ENCODE data around the gene TP53I11. TPM values are rescaled to one million over a fixed set of nuclear protein-coding genes. Genes with fewer than 3 reads are reported as not detected.

TP53I11 gene
- total RNA-seq, 1 donor from 2014 or later: 45.5 TPM

DNA sequence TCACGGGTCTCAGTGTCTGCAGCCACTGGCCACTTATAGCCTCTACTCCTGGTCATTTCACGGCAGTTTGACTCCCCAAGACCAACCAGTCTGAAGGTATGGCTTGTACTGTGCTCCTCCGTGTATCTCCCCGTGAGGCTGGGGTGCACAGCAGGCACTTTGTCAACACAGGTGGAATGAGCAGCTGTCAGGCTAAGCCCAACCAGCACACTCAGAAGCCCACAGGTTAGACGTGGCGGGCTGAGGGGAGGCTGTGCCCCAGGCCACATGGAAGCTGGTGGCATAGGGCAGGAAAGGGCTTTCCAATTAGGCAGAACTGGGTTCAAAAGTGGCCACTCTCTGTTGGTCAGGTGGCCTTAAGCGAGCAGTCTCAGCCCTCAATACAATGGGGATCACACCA, 7.0 kb downstream of the TP53I11 start:
- ATAC-seq: no peak
- intact Hi-C loops (cut with micrococcal nuclease): loop anchor here (5.0 kb wide), 1 partner anchor 149 kb away; no protein-coding TSS in a partner anchor
- no peak for DNase-seq

DNA sequence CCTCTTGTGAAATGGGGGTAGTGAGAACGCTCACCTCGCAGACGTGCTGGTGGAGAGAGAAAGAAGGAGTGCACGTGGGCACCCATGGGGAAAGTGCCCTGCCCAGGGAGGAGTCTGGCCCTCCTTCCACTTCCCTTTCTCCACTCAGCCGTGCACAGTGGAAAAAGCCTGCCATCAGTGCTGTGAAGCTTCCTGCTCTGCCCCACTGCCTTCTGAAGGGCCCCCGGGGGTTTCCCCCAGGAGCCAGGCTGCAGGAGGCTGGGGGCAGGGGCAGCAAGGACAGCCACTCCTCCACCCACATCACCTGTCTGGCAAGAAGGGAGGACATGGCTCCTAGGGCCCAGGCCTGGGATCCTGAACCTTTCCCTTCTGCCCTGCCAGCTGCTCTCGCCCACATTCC, 7.6 kb downstream of the TP53I11 start:
- DNase-seq (no peak), ATAC-seq (no peak)
- intact Hi-C loops (cut with micrococcal nuclease): loop anchor here (5.0 kb wide), 1 partner anchor 149 kb away; no protein-coding TSS in a partner anchor

DNA sequence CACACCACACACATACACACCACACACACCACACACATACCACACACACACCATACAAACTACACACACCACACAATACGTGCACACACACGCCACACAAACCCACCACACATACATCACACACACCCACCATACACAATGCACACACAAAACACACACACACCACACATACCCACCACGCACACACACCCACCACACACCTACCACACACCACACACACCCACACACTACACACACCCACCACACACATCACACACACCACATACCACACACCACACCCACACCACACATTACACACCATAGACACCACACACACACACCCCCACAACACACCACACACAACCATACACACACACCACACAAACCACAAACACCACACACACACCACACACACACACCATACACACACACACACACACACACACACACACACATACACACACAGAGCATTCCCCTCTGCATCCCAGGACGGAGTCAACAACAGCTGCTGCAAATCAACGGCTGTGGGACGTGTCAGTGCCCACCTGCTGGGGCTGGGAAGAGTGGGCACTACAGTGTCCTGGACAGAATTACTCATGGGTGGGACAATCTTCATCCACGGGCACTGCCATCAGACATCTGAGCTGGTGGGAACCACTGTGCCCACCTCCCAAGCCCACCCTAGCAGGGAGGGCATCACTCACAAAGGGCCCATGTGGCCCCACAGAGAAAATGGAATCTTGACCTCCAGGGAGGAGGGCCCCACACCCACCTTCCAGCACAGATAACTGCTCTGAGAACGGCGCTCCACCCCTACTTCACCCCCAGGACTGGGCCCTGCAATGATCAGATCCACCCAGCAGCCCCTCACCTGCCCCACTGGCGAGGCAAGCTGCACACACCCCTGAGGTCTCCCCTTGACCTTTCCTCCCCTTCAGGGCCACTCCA, 8.4 kb downstream of the TP53I11 start:
- ATAC-seq: no peak
- intact Hi-C loops (cut with micrococcal nuclease): loop anchor here (5.0 kb wide), 1 partner anchor 150 kb away; no protein-coding TSS in a partner anchor

DNA sequence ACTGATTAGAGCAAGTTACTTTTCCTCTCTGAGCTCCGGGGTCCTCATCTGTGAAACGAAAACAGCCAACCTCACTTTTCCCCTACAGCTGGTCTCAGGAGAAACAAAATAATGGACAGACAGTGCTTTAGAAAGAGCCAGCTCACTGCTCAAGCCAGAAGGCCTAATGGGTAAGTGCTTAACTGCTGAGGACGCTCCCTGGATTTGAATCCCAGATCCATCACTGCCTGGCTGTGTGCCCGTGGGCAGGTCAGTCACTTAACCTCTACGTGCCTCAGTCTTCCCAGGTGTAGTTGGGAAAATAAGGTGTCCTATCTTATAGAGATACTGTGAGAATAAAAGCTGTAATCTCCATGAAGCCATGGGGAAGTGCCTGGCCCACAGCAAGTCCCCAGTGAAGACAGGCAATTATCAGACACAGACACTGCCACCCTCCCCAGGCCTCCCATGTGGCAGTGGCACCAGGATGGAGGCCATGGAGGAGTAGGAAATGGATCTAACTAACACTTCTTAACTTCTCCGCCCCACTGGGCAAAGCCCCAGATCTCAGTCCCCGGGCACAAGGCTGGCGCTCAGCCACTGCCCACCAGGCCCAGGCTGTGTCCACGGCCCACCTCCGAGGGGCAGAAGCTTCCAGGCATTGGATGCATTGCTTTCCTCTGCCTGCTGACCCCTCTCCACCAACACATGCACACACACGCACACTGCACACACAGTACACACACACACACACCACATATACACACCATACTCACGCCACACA, 9.2 kb downstream of the TP53I11 start:
- DNase-seq: no peak
- no peak for ATAC-seq
- intact Hi-C loops (cut with micrococcal nuclease): loop anchor here (5.0 kb wide), 1 partner anchor 151 kb away; no protein-coding TSS in a partner anchor

More for the DNA sequence above, 8.4 kb downstream of the TP53I11 start:
- no peak for DNase-seq

DNA sequence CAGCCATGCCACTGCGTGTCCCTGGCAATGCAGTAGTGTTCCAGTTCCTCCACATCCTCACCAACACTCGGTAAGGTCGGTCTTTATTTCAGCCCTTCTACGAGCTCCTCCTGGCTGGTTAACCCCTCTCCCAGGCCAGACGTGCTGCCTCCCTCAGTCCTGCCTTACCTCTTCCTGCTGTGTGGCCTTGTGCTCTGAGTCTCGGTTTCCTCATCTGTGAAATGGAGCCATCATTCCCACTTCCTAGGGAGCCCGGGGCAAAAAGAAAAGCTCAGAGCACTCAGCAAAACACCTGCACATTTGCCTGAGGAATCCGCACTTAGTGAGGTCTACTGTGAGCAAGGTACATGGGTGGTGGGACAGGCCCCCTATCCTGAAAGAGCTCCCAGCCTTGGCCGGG, 9.8 kb downstream of the TP53I11 start:
- no peak for DNase-seq

DNA sequence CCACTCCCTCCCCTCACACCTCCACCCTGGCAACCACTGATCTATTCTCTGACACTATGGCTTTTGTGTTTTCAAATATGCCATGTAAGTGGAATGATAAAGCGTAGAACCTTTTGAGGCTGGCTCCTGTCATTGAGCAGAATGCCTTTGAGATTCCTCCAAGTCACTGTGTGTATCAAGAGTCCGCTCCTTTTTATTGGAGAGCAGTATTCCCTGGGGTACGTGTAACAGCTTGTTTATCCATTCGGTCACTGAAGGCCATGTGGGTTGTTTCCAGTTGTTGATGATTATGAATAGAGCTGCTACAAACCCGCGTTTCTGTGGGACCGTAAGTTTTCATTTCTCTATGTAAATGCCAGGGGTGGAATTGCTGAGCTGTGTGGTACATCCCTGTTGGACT, 10.3 kb downstream of the TP53I11 start:
- DNase-seq: no peak
- intact Hi-C loops (cut with micrococcal nuclease): loop anchor here (5.0 kb wide), 1 partner anchor 152 kb away; no protein-coding TSS in a partner anchor
- ATAC-seq: peak; percentile 57

More for the DNA sequence above, 9.8 kb downstream of the TP53I11 start:
- intact Hi-C loops (cut with micrococcal nuclease): loop anchor here (5.0 kb wide), 1 partner anchor 151 kb away; no protein-coding TSS in a partner anchor
- no peak for ATAC-seq

DNA sequence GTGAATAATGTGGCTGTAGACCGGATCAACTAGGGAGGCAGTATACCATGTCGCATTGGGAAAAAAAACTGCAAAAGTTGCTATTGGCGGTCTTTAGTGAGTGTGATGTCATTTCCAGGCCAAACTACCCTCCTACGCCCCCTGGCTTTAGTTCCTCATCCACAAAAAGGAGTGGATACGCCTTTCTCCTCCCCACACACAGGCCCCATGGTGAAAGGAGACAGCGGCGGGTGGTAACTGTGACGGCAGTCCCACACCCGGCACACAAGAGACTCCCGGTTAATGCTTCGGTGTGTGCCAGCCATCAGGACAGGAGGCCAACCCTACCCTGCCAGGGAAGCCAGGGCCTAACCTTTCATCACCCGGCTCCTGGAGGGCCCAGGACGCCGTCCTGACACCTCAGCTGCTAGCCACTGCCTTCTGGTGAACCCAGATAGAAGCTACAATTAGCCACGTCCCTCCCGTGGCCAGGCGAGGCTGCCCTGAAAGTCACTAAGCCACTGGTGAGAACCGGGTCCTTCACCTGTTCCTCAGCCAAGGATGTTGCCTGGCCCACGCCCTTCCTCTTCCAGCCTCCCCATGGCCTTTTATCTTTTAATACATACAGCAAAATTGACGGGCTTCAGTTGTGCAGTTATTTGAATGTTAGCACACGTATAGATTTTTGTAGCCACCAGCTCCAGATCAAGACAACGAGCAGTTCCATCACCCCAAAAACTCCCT, 10.8 kb downstream of the TP53I11 start:
- intact Hi-C loops (cut with micrococcal nuclease): loop anchor here (5.0 kb wide), 2 partner anchors 152 to 162 kb away; no protein-coding TSS in a partner anchor
- DNase-seq (peak; percentile 52), ATAC-seq (peak; percentile 50)

DNA sequence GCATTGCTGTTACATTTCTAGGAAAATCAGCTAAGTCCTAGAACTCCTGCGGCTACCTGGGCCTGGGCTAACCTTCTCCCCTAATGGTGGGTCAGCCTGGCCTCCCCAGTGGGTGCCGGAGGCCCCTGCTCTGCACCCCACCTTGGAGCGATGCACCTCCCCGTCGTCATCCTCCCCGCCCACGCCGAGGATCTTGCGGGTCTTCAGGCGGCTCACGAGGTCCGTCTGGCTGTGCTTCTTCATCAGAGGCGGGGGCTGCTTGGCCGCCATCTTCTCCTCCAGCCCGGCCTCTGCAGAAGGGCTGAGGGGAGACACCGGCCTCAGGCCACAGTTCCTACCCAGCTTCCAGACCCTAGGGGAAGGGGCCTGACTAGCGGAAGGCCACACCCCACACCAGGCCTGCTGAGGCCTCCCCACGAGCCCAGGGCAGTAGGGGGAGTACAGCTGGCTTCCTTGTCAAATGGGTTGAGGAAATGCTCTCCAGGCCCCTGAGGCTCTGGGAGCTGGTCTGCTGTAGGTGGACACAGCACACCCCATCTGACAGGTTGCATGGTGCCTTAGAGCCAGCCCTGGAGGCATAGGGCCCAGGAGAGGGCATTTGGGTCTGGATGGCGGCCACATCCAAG, 12.5 kb downstream of the TP53I11 start:
- ATAC-seq (no peak), DNase-seq (no peak)
- intact Hi-C loops (cut with micrococcal nuclease): loop anchor here (5.0 kb wide), 1 partner anchor 164 kb away; no protein-coding TSS in a partner anchor

DNA sequence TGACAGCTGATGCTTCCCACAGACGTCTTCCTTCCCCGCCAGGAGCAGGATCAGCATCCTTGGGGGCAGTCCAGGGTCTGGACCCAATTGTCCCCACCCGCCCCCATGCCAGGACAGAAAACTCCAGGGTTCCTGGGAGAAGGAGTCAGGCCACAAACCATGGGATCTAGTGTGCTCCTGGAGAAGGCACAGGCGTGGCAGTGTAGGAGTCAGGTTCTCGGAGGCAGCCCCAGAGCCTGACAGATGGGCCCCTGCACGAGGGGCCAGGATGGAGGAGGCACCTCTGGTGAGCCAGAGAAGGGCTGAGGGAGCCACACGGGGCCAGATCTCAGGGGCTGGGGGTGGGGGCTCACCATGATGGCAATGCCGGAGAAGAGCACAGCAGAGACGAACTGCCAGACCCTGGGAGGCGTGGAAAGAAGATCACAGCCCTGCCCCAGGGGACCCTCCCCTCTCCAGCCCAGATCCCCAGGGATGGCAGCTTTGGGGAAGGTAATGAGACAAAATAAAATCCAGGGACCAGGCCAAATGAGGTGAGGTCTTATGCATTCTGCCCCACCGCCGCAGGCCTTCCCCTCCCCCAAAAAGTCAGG, 13.6 kb downstream of the TP53I11 start:
- intact Hi-C loops (cut with micrococcal nuclease): loop anchor here (5.0 kb wide), 1 partner anchor 165 kb away; no protein-coding TSS in a partner anchor
- ATAC-seq: no peak
- DNase-seq: no peak

DNA sequence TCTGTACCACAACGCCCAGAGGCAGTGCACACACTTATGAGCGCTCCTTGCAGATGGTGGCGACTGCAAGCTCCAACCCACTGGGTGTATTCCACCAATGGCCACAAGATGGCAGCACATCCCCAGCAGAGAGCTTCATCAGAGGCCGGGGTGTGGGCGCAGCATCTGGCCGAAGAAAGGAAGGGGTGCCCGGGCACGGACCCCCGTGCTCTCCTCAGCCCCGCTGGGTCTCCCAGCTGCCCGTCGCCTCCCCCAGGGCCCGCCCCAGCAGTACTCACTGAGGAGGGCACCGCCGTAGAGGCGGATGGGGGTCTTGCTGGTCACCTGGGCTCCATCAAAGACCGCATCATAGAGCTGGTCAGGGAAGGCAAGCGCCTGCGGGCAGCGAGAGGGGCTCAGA, 14.2 kb downstream of the TP53I11 start:
- intact Hi-C loops (cut with micrococcal nuclease): loop anchor here (5.0 kb wide), 1 partner anchor 166 kb away; no protein-coding TSS in a partner anchor

DNA sequence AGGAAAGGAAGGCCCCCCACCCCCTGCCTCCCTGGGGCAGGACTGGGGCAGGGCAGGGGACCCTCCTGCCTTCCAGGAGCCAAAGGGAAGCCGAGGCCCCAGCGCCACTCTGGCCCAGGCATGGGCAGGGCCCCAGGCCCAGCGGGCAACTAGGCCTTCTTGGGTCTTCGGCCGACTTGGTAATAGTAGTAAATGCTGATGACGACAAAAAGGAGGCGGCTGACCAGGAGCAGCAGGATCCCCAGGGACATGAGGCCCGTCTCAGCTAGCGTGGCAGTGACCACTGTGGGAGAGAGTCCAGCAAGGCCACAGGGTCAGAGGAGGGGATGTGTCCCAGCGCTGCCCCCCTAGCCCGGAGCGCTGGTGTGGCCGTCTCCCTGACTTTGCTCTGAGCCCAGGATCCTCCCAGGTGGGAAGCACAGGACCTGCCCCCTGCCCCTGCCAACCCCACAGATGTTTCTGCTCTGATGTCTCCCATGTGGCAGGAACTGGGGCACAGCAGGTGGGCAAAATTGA, 15.9 kb downstream of the TP53I11 start:
- intact Hi-C loops (cut with micrococcal nuclease): loop anchor here (5.0 kb wide), 1 partner anchor 168 kb away; no protein-coding TSS in a partner anchor
- DNase-seq: no peak
- no peak for ATAC-seq

More for the DNA sequence above, 14.2 kb downstream of the TP53I11 start:
- peak; percentile 62 for ATAC-seq
- DNase-seq: peak; percentile 88

DNA sequence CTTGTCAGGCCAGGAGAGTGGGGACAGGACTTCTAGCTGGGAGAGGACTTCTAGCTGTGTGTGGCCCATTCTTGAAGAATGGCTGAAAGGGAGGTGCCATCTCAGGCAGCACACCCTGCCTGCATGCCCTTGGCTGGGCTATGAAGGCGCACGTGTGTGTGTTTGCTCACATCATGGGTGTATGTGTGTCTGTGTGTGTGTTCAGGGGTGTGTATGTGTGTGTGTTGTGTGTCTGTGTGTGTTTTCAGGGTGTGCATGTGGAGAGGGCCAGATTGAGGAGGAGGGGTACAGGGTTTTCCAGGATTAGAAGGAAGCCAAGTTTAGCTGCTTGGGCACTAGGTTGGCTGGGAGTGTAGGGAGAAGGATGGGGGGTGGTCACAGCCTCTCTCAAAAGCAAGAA, 16.6 kb downstream of the TP53I11 start:
- DNase-seq (no peak), ATAC-seq (no peak)
- intact Hi-C loops (cut with micrococcal nuclease): no loop called here

DNA sequence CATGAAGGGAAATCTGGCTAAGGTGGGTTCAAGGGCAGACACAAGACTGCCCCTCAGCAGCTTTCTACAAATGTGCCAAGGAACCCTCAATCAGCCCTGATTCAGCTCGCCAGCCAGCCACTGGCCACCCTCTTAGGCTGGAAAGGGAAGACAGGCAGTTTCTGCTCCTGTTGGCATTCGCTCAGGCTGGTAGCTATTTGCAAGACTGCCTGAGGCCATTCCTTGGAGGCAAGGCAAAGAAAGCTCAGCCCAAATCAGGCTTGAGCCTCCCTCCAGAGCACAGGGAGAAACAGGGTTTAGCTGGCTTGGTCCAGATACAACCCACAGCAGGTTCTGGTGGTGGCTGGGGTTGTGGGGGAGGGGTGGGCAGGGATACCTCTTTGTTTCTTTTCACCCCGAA, 19.2 kb downstream of the TP53I11 start:
- intact Hi-C loops (cut with micrococcal nuclease): no loop called here
- ATAC-seq (no peak), DNase-seq (no peak)

DNA sequence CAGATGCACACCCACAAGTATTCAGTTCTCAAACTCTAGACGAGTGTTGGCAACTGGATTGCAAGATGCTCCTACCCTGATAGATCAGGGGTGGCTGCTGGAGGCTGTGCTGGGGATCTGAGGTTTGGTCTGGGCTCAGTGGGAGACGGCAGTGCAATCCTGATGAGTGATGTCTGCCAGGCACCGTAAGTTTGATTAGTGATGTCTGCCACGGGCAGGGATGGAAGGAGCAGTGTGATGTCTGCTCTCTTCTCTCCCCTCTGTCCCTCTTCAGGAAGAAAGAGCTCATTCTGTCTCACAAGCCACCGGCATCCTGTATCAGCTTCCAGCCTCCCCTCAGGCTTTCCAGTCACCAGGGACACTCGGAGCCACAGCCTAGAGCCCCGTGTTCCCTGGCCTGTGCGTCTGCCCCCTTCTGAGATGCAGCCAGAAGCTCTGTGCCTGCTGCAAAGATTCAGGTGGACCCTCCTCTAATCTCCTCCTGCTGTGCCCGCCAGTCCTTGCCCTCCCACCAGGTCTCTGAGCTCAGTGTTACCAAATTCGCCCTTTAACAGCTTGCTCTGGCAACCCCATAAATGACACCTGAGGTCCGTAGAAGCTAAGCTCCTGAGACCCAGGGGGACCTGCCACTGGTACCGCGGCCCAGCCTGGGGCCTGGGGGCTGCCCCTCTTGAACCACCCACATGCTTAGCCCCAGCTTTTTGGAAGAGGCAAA, 19.9 kb downstream of the TP53I11 start:
- intact Hi-C loops (cut with micrococcal nuclease): no loop called here
- DNase-seq: no peak
- ATAC-seq: no peak

DNA sequence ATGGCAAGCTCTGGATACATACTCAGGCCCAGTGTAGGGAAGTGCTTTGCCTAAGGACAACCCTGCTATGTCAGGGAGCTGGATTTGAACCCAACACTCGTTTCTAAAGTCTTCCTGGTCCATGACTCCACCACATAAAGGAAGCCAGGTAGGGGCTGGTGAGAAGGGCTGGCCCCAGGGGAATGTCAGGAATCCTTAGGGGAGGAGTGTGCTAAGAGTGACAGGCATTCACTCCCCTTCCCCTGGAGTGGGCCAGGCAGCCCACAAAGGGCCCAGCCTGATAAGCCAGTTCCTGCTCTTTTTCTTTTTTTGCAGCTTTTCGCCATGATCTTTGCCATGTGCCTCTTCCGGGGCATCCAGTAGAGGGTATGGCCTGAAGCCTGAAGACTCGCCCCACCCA, 21.9 kb downstream of the TP53I11 start:
- intact Hi-C loops (cut with micrococcal nuclease): no loop called here
- ATAC-seq (no peak), DNase-seq (no peak)

DNA sequence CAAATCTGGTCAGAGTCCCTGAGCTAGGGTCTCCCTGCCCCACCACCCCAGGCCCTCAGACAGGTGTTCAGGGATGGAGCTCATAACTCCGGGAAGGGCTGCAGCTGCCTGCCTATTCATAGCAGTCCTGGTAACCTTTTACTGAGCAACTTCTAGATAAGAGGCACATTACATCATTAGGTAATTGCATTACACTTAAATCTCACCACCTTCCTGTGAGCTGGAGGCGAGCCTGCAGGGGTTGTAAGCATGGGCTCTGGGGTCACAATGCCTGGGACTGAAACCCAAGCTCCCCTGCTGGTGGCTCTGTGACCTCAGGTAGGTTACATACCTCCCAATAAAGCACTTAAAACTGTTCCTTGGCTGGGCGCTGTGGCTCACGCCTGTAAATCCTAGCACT, 22.5 kb downstream of the TP53I11 start:
- no peak for DNase-seq
- intact Hi-C loops (cut with micrococcal nuclease): no loop called here
- ATAC-seq: peak; percentile 2

DNA sequence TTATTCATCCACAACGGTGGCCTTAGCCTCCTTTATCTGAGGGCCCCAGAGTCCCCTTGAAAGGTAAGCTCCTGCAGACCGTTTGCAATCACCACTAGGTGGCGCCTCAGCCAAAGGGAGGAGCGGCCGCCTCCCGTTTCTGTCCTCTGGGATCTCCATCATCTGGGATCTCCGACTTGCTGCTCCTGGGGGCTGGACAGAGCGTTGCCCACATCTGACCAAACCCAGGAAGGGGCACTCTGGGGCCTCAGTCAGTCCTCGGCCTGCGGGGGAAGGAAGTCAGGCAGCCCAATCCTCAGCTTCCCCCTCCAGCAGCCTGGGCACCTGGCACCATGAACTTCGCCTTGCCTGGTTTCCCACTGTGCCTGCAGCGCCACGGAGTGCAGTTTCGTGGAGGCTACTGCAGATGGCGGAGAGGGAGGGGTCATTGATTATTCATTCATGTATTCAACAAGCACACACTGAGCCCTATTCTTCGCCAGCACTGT, 23.5 kb downstream of the TP53I11 start:
- DNase-seq (peak; percentile 69), ATAC-seq (peak; percentile 53)
- intact Hi-C loops (cut with micrococcal nuclease): no loop called here

All from left ventricle myocardium superior (tissue), 1 donor.